ENCODE results near the gene NUBP2.

Gene NUBP2

GRCh38 chr16:1782408-1783264, at the start of gene NUBP2, which contains the start of gene SPSB3:
Gene NUBP2, plus strand, starts transcription at chr16:1782960. Its CDS starts 61 bp downstream, at chr16:1783021.
Gene SPSB3, minus strand, starts transcription at chr16:1782571. Its CDS starts 1,088 bp downstream, at chr16:1781483.
- H3K9me3 Mint-ChIP-seq = no peaks in the 10 kb centered on the region
- H3K27ac Mint-ChIP-seq = peak within 1 kb of the TSS; percentile 83

GRCh38 chr16:1734123-1734522, 48.6 kb upstream of the NUBP2 start:
- Mint-ChIP-seq H3K27ac (no peak overlapping the region), H3K4me1 (no peaks in the 10 kb centered on the region), H3K4me3 (no peak overlapping the region), H3K36me3 (no peaks in the 10 kb centered on the region), H3K9me3 (no peaks in the 10 kb centered on the region), H3K27me3 (no peaks in the 10 kb centered on the region)

More at GRCh38 chr16:1782408-1783264, at the start of gene NUBP2, which contains the start of gene SPSB3:
- peak within 1 kb of the TSS; percentile 93 for H3K4me3 Mint-ChIP-seq
- H3K4me1 Mint-ChIP-seq = peaks cover 27% of the 10 kb centered on the region
- peaks cover 3% of the 10 kb centered on the region for H3K36me3 Mint-ChIP-seq
- H3K27me3 Mint-ChIP-seq = no peaks in the 10 kb centered on the region

- no peaks in the 10 kb centered on the region for H3K36me3 Mint-ChIP-seq
- H3K4me3 Mint-ChIP-seq = no peak overlapping the region
- no peaks in the 10 kb centered on the region for H3K9me3 Mint-ChIP-seq
- no peaks in the 10 kb centered on the region for H3K27me3 Mint-ChIP-seq
- H3K4me1 Mint-ChIP-seq = no peaks in the 10 kb centered on the region
- H3K27ac Mint-ChIP-seq = no peak overlapping the region
These were observed 47.9 kb upstream of the NUBP2 start for GRCh38 chr16:1734816-1735215.

GRCh38 chr16:1740234-1740633, 42.5 kb upstream of the NUBP2 start:
- Mint-ChIP-seq H3K36me3 (no peaks in the 10 kb centered on the region), H3K4me1 (no peaks in the 10 kb centered on the region), H3K27me3 (no peaks in the 10 kb centered on the region), H3K4me3 (no peak overlapping the region), H3K27ac (no peak overlapping the region), H3K9me3 (no peaks in the 10 kb centered on the region)

GRCh38 chr16:1740781-1741490, 41.8 kb upstream of the NUBP2 start:
- no peak overlapping the region for H3K27ac Mint-ChIP-seq

GRCh38 chr16:1741553-1742165, 41.1 kb upstream of the NUBP2 start:
- Mint-ChIP-seq H3K4me1 (no peaks in the 10 kb centered on the region), H3K36me3 (no peaks in the 10 kb centered on the region), H3K27ac (no peak overlapping the region)

More at GRCh38 chr16:1740781-1741490, 41.8 kb upstream of the NUBP2 start:
- H3K4me1 Mint-ChIP-seq = no peaks in the 10 kb centered on the region
- no peaks in the 10 kb centered on the region for H3K27me3 Mint-ChIP-seq
- no peak overlapping the region for H3K4me3 Mint-ChIP-seq
- H3K36me3 Mint-ChIP-seq = no peaks in the 10 kb centered on the region
- no peaks in the 10 kb centered on the region for H3K9me3 Mint-ChIP-seq

GRCh38 chr16:1743376-1744337, 39.1 kb upstream of the NUBP2 start:
- Mint-ChIP-seq H3K27me3 (no peaks in the 10 kb centered on the region), H3K36me3 (no peaks in the 10 kb centered on the region), H3K4me1 (no peaks in the 10 kb centered on the region), H3K4me3 (no peak overlapping the region), H3K9me3 (no peaks in the 10 kb centered on the region), H3K27ac (no peak overlapping the region)

More at GRCh38 chr16:1741553-1742165, 41.1 kb upstream of the NUBP2 start:
- Mint-ChIP-seq H3K4me3 (no peak overlapping the region), H3K9me3 (no peaks in the 10 kb centered on the region), H3K27me3 (no peaks in the 10 kb centered on the region)

- Mint-ChIP-seq H3K4me1 (no peaks in the 10 kb centered on the region), H3K4me3 (no peak overlapping the region), H3K27me3 (no peaks in the 10 kb centered on the region), H3K9me3 (no peaks in the 10 kb centered on the region), H3K36me3 (no peaks in the 10 kb centered on the region), H3K27ac (no peak overlapping the region)
These were observed 38.4 kb upstream of the NUBP2 start for GRCh38 chr16:1744338-1744840.

GRCh38 chr16:1745181-1745899, 37.4 kb upstream of the NUBP2 start:
- H3K27me3 Mint-ChIP-seq = no peaks in the 10 kb centered on the region
- H3K36me3 Mint-ChIP-seq = no peaks in the 10 kb centered on the region
- no peaks in the 10 kb centered on the region for H3K9me3 Mint-ChIP-seq
- no peaks in the 10 kb centered on the region for H3K4me1 Mint-ChIP-seq
- H3K27ac Mint-ChIP-seq = no peak overlapping the region
- no peak overlapping the region for H3K4me3 Mint-ChIP-seq

- Mint-ChIP-seq H3K27me3 (no peaks in the 10 kb centered on the region), H3K4me1 (no peaks in the 10 kb centered on the region), H3K4me3 (no peak overlapping the region), H3K27ac (no peak overlapping the region), H3K36me3 (no peaks in the 10 kb centered on the region), H3K9me3 (no peaks in the 10 kb centered on the region)
These were observed 36.7 kb upstream of the NUBP2 start for GRCh38 chr16:1745900-1746692.

- H3K36me3 Mint-ChIP-seq = no peaks in the 10 kb centered on the region
- H3K4me3 Mint-ChIP-seq = no peak overlapping the region
- H3K4me1 Mint-ChIP-seq = no peaks in the 10 kb centered on the region
- H3K27ac Mint-ChIP-seq = no peak overlapping the region
- H3K9me3 Mint-ChIP-seq = no peaks in the 10 kb centered on the region
- H3K27me3 Mint-ChIP-seq = no peaks in the 10 kb centered on the region
These were observed 36.0 kb upstream of the NUBP2 start for GRCh38 chr16:1746693-1747195.

- no peaks in the 10 kb centered on the region for H3K4me1 Mint-ChIP-seq
- no peak overlapping the region for H3K27ac Mint-ChIP-seq
- no peaks in the 10 kb centered on the region for H3K27me3 Mint-ChIP-seq
- no peak overlapping the region for H3K4me3 Mint-ChIP-seq
- no peaks in the 10 kb centered on the region for H3K36me3 Mint-ChIP-seq
- no peaks in the 10 kb centered on the region for H3K9me3 Mint-ChIP-seq
These were observed 34.8 kb upstream of the NUBP2 start for GRCh38 chr16:1747934-1748333.

Measured in activated naive CD4-positive, alpha-beta T cell treated with anti-CD3 and anti-CD28 coated beads, Interleukin-2, amount 50 U/mL, for 24 hours (primary cell).